Left lung (tissue), 10 donors: ENCODE data around the gene LRMDA. TPM values are rescaled to one million over a fixed set of nuclear protein-coding genes. Genes with fewer than 3 reads are reported as not detected.

Experiments used
- ATAC-seq: fragments of 200-7000 bp; cut with Tn5 transposase; one replicate; pipeline ENCODE4 v1.9.1; 2020; ENCODE audit warnings: moderate library complexity
- DNase-seq, 4 donors: peaks; one replicate each; pipeline ENCODE4 v3.0.0-alpha.2; 2013 to 2020
- H3K27ac ChIP-seq, 2 donors: fragments of 200-600 bp; sonication (generic) in 1 of 2; one replicate each; pipeline versions ENCODE4 v1.5.0 to v1.8.0; 2020 to 2021
- H3K27me3 ChIP-seq, 2 donors: fragments of 200-600 bp; sonication (generic) in 1 of 2; one replicate each; pipeline versions ENCODE4 v1.5.0 to v1.8.0; 2020 to 2021
- H3K36me3 ChIP-seq, 2 donors: fragments of 200-600 bp; sonication (generic) in 1 of 2; one replicate each; pipeline versions ENCODE4 v1.5.0 to v1.8.0; 2020 to 2021
- H3K4me1 ChIP-seq, 2 donors: fragments of 200-600 bp; one replicate each; pipeline ENCODE4 v1.8.0; 2021
- H3K4me3 ChIP-seq, 2 donors: fragments of 200-600 bp; sonication (generic) in 1 of 2; one replicate each; pipeline versions ENCODE4 v1.5.0 to v1.8.0; 2020 to 2021; ENCODE audit warnings: mild to moderate bottlenecking in 1 of 2
- H3K9me3 ChIP-seq, 2 donors: fragments of 200-600 bp; sonication (generic) in 1 of 2; one replicate each; pipeline versions ENCODE4 v1.5.0 to v1.8.0; 2020 to 2021
- intact Hi-C, 2 donors: fragments of 100-400 bp; cut with DNase I; formaldehyde crosslinking; loops; one replicate each; pipeline versions ENCODE4 v1.11.2 to v1.14.2; 2022
- polyA plus RNA-seq, 6 donors: library from polyadenylated mRNA; unstranded; fragments of 120-200 nt; gene quantifications; one replicate each; pipeline ENCODE4 v1.2.1, GENCODE V29; 2013; ENCODE audit not compliant: insufficient read length in 6 of 6
- total RNA-seq, 2 donors: library from RNA; stranded (reverse); fragmentation: NEBNext Ultra II Directional; extraction: Animal tissue kit (Norgen Biotek cat#: 25700); gene quantifications; one replicate each; pipeline ENCODE4 v1.2.1, GENCODE V29; 2021
- TF ChIP-seq, protein P1 (sequence below), 2 donors: fragments of 200-600 bp; sonication (generic) in 1 of 2; IDR thresholded peaks; one replicate each; pipeline versions ENCODE4 v1.5.0 to v1.8.0; 2021; ENCODE audit warnings: antibody characterized with exemption in 2 of 2
- donor health status: DM: no; HTN: yes; CAD: no.
- donor health status: DM: no; HTN: no; CAD: no.

Gene LRMDA
- total and polyA plus RNA-seq, 8 donors: 13.9 to 23.6 (median 18.7) TPM

DNA sequence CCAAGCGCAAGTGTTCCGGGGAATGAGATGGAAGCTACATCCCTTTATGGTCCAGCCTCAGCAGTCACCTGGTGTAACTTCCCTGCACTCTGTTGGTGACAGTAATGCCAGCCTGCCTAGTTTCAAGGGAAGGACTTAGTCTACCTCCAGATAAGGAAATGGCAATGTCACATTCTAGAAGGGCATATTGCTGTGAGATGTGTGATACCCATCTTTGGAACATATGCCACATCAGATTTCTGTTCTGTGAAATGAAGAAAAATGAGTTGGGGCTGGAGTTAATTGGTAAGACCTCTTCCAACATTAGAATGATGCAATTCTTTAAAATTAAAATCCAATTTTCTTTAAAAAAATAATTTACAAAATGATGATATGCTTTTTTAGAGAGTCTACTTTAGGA is 212.0 kb downstream of the LRMDA start:
- ATAC-seq: no peak
- Histone ChIP-seq H3K4me3 (no peak overlapping the region), H3K4me1 (peaks cover 0 to 3% of the 10 kb centered on the region in 2 donors), H3K36me3 (no peaks in the 10 kb centered on the region), H3K27me3 (no peaks in the 10 kb centered on the region), H3K27ac (no peak overlapping the region), H3K9me3 (no peaks in the 10 kb centered on the region)
- TF ChIP-seq, protein P1, sequence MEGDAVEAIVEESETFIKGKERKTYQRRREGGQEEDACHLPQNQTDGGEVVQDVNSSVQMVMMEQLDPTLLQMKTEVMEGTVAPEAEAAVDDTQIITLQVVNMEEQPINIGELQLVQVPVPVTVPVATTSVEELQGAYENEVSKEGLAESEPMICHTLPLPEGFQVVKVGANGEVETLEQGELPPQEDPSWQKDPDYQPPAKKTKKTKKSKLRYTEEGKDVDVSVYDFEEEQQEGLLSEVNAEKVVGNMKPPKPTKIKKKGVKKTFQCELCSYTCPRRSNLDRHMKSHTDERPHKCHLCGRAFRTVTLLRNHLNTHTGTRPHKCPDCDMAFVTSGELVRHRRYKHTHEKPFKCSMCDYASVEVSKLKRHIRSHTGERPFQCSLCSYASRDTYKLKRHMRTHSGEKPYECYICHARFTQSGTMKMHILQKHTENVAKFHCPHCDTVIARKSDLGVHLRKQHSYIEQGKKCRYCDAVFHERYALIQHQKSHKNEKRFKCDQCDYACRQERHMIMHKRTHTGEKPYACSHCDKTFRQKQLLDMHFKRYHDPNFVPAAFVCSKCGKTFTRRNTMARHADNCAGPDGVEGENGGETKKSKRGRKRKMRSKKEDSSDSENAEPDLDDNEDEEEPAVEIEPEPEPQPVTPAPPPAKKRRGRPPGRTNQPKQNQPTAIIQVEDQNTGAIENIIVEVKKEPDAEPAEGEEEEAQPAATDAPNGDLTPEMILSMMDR (IDR thresholded peaks at IDR 0.05): no peak
- DNase-seq: no peak
- intact Hi-C loops: no loop called here

DNA sequence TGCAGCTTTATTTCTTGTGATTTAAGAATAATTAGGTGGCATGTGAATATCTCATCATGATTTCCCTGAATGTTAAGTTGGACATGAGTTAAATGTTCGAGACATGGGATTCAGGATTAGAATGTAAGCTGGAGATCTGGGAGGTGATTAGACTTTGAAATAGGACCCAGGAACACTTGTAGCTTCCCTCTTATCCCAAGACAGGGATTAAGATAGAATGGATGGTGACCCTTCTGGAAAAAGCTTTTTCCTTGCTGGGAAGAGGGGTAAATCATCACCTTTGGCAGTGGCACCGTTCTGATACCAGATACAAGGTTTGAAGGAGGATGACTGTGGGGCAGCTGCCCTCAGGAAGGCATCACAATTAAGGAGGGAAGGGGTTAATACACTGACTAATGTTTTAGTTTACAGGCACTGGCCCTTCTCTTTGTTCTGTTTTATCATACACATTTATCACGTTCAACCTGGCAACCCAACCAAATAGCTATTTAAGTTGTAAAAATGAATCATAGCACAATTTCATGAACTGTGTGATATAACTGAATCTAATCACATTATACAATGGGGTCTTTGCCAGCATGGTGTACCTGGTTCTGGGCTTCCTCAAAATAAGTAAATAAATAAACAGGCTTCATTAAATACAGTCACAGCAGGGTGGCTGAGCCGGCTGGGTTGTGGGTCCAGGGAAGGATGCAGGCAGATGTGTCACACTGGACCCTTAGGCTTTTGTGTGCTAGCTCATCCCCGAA is 212.7 kb downstream of the LRMDA start:
- ATAC-seq (no peak), DNase-seq (no peak)
- no peaks in the 10 kb centered on the region for H3K36me3 ChIP-seq
- no peaks in the 10 kb centered on the region for H3K27me3 ChIP-seq
- H3K9me3 ChIP-seq: no peaks in the 10 kb centered on the region
- no peak overlapping the region for H3K27ac ChIP-seq
- H3K4me3 ChIP-seq: no peak overlapping the region
- intact Hi-C loops: no loop called here
- TF ChIP-seq, protein P1 (IDR thresholded peaks at IDR 0.05): no peak
- peaks cover 0 to 10% of the 10 kb centered on the region in 2 donors for H3K4me1 ChIP-seq

GRCh38 chr10:75645704-75646103 is 214.3 kb downstream of the LRMDA start:
- intact Hi-C loops: no loop called here
- H3K36me3 ChIP-seq: no peaks in the 10 kb centered on the region
- H3K4me3 ChIP-seq: no peak overlapping the region
- H3K27ac ChIP-seq: no peak overlapping the region
- no peaks in the 10 kb centered on the region for H3K9me3 ChIP-seq
- DNase-seq (no peak), ATAC-seq (no peak)
- no peaks in the 10 kb centered on the region for H3K27me3 ChIP-seq
- peaks cover 0 to 17% of the 10 kb centered on the region in 2 donors for H3K4me1 ChIP-seq
- TF ChIP-seq, protein P1 (IDR thresholded peaks at IDR 0.05): no peak

DNA sequence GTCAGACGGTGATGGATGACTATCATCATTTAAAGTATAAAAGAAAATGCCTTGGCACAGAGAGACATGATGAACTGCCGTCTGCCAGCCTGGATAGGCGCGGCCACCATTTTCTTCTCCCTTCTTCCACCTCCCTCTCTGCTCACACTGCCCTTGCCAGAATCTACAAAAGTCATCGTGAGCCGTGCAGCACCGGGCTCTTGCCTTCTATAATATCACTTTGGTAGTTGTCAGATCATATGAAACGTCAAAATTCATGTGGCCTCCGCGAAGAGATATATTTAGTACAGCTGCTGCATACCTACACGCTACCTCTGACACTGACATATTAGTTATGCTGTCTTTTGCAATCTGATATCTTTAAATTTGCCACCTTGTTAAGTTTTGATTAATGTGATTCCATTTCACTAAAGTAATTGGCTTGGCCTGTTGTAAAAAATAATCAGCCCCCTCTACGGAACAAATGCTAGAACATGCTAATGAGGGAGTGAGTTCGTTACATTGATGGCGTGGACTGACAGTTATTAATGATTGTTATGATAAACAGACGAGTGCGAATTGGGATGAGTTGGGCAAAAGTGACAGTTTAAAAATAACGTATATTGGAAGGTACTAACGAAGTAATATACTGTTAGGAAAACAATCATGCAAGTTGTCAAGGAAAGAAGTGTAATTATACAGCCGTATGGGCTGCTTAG is 214.9 kb downstream of the LRMDA start:
- TF ChIP-seq, protein P1 (IDR thresholded peaks at IDR 0.05): no peak
- Histone ChIP-seq H3K4me1 (peaks cover 0 to 17% of the 10 kb centered on the region in 2 donors), H3K27me3 (no peaks in the 10 kb centered on the region), H3K9me3 (no peaks in the 10 kb centered on the region), H3K27ac (no peak overlapping the region), H3K36me3 (no peaks in the 10 kb centered on the region), H3K4me3 (no peak overlapping the region)
- intact Hi-C loops: no loop called here
- DNase-seq (no peak), ATAC-seq (no peak)

GRCh38 chr10:75646916-75647315 is 215.5 kb downstream of the LRMDA start:
- intact Hi-C loops: no loop called here
- no peak overlapping the region for H3K27ac ChIP-seq
- ATAC-seq: no peak
- H3K4me3 ChIP-seq: no peak overlapping the region
- H3K9me3 ChIP-seq: no peaks in the 10 kb centered on the region
- H3K4me1 ChIP-seq: peaks cover 0 to 17% of the 10 kb centered on the region in 2 donors
- H3K27me3 ChIP-seq: no peaks in the 10 kb centered on the region
- TF ChIP-seq, protein P1 (IDR thresholded peaks at IDR 0.05): no peak
- H3K36me3 ChIP-seq: no peaks in the 10 kb centered on the region
- DNase-seq: peak in 1 of 4 donors; percentile 62
